ENCODE measurements around the gene RTF2. TPM values are rescaled to one million over a fixed set of nuclear protein-coding genes. Genes with fewer than 3 reads are reported as not detected.
A peak's percentile ranks its signal among the peaks of the same experiment; 100 is the strongest.

The RTF2 gene
- total and polyA plus RNA-seq, 2 experiments from 2014 or later: 28.2 to 53.7 TPM

DNA sequence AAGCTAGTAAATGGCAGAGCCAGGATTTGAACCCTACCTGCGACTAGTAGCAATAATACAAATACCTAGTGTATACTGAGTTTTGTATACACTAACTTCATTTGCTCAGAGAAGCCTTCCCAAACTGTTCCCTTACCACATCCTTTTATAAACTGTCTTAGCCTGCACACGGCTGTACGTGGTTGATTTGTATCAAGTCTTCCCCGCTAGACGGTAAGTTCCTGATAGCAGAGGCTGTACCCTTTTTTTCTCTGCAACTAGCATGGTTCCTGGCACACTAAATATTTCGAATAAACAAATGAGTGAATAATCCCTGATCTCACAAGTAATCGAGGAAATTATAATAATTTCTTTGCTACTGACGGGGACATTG is 636 bp downstream of the RTF2 start:
- Histone ChIP-seq H3K9me2 (ENCODE audit: insufficient read depth) (no peaks in the 10 kb centered on the region), H2AFZ (peak overlapping the region; percentile 97), H4K20me1 (replicated peaks; ENCODE audit: insufficient read depth) (no peaks in the 10 kb centered on the region; the same call in 1 of the 2 replicates), H3K79me2 (replicated peaks; ENCODE audit: insufficient read depth) (peaks cover 29% of the 10 kb centered on the region), H3K4me1 (ENCODE audit: insufficient read depth) (peaks cover 7% of the 10 kb centered on the region), H3F3A (replicated peaks; ENCODE audit: low read depth) (no peaks in the 10 kb centered on the region), H3K27me3 (ENCODE audit: insufficient read depth) (no peaks in the 10 kb centered on the region), H3K4me3 (peak overlapping the region; percentile 98), H3K4me2 (peak overlapping the region; percentile 97), H3K36me3 (ENCODE audit: insufficient read depth) (peaks cover 7% of the 10 kb centered on the region; the same call in 1 of the 2 replicates), H3K27ac (ENCODE audit: low read depth) (no peak overlapping the region)
- TF ChIP-seq JUNB (IDR thresholded peaks at IDR 0.05; ENCODE audit: unreplicated experiment): no peak
- no peak for TF ChIP-seq NANOG (IDR thresholded peaks at IDR 0.05; ENCODE audit: borderline replicate concordance)
- TF ChIP-seq, protein P1, sequence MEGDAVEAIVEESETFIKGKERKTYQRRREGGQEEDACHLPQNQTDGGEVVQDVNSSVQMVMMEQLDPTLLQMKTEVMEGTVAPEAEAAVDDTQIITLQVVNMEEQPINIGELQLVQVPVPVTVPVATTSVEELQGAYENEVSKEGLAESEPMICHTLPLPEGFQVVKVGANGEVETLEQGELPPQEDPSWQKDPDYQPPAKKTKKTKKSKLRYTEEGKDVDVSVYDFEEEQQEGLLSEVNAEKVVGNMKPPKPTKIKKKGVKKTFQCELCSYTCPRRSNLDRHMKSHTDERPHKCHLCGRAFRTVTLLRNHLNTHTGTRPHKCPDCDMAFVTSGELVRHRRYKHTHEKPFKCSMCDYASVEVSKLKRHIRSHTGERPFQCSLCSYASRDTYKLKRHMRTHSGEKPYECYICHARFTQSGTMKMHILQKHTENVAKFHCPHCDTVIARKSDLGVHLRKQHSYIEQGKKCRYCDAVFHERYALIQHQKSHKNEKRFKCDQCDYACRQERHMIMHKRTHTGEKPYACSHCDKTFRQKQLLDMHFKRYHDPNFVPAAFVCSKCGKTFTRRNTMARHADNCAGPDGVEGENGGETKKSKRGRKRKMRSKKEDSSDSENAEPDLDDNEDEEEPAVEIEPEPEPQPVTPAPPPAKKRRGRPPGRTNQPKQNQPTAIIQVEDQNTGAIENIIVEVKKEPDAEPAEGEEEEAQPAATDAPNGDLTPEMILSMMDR (conservative IDR thresholded peaks at IDR 0.05; ENCODE audit: low read depth in 2 of 2): no peak
- no peak for TF ChIP-seq CREB1 (CRISPR knock-in tag; IDR thresholded peaks at IDR 0.05; ENCODE audit: low read depth)
- TF ChIP-seq, protein P2, sequence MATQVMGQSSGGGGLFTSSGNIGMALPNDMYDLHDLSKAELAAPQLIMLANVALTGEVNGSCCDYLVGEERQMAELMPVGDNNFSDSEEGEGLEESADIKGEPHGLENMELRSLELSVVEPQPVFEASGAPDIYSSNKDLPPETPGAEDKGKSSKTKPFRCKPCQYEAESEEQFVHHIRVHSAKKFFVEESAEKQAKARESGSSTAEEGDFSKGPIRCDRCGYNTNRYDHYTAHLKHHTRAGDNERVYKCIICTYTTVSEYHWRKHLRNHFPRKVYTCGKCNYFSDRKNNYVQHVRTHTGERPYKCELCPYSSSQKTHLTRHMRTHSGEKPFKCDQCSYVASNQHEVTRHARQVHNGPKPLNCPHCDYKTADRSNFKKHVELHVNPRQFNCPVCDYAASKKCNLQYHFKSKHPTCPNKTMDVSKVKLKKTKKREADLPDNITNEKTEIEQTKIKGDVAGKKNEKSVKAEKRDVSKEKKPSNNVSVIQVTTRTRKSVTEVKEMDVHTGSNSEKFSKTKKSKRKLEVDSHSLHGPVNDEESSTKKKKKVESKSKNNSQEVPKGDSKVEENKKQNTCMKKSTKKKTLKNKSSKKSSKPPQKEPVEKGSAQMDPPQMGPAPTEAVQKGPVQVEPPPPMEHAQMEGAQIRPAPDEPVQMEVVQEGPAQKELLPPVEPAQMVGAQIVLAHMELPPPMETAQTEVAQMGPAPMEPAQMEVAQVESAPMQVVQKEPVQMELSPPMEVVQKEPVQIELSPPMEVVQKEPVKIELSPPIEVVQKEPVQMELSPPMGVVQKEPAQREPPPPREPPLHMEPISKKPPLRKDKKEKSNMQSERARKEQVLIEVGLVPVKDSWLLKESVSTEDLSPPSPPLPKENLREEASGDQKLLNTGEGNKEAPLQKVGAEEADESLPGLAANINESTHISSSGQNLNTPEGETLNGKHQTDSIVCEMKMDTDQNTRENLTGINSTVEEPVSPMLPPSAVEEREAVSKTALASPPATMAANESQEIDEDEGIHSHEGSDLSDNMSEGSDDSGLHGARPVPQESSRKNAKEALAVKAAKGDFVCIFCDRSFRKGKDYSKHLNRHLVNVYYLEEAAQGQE (IDR thresholded peaks at IDR 0.05; ENCODE audit: unreplicated experiment): no peak
- TF ChIP-seq, protein P3, sequence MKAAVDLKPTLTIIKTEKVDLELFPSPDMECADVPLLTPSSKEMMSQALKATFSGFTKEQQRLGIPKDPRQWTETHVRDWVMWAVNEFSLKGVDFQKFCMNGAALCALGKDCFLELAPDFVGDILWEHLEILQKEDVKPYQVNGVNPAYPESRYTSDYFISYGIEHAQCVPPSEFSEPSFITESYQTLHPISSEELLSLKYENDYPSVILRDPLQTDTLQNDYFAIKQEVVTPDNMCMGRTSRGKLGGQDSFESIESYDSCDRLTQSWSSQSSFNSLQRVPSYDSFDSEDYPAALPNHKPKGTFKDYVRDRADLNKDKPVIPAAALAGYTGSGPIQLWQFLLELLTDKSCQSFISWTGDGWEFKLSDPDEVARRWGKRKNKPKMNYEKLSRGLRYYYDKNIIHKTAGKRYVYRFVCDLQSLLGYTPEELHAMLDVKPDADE (IDR thresholded peaks at IDR 0.05): no peak
- TF ChIP-seq, protein P4, sequence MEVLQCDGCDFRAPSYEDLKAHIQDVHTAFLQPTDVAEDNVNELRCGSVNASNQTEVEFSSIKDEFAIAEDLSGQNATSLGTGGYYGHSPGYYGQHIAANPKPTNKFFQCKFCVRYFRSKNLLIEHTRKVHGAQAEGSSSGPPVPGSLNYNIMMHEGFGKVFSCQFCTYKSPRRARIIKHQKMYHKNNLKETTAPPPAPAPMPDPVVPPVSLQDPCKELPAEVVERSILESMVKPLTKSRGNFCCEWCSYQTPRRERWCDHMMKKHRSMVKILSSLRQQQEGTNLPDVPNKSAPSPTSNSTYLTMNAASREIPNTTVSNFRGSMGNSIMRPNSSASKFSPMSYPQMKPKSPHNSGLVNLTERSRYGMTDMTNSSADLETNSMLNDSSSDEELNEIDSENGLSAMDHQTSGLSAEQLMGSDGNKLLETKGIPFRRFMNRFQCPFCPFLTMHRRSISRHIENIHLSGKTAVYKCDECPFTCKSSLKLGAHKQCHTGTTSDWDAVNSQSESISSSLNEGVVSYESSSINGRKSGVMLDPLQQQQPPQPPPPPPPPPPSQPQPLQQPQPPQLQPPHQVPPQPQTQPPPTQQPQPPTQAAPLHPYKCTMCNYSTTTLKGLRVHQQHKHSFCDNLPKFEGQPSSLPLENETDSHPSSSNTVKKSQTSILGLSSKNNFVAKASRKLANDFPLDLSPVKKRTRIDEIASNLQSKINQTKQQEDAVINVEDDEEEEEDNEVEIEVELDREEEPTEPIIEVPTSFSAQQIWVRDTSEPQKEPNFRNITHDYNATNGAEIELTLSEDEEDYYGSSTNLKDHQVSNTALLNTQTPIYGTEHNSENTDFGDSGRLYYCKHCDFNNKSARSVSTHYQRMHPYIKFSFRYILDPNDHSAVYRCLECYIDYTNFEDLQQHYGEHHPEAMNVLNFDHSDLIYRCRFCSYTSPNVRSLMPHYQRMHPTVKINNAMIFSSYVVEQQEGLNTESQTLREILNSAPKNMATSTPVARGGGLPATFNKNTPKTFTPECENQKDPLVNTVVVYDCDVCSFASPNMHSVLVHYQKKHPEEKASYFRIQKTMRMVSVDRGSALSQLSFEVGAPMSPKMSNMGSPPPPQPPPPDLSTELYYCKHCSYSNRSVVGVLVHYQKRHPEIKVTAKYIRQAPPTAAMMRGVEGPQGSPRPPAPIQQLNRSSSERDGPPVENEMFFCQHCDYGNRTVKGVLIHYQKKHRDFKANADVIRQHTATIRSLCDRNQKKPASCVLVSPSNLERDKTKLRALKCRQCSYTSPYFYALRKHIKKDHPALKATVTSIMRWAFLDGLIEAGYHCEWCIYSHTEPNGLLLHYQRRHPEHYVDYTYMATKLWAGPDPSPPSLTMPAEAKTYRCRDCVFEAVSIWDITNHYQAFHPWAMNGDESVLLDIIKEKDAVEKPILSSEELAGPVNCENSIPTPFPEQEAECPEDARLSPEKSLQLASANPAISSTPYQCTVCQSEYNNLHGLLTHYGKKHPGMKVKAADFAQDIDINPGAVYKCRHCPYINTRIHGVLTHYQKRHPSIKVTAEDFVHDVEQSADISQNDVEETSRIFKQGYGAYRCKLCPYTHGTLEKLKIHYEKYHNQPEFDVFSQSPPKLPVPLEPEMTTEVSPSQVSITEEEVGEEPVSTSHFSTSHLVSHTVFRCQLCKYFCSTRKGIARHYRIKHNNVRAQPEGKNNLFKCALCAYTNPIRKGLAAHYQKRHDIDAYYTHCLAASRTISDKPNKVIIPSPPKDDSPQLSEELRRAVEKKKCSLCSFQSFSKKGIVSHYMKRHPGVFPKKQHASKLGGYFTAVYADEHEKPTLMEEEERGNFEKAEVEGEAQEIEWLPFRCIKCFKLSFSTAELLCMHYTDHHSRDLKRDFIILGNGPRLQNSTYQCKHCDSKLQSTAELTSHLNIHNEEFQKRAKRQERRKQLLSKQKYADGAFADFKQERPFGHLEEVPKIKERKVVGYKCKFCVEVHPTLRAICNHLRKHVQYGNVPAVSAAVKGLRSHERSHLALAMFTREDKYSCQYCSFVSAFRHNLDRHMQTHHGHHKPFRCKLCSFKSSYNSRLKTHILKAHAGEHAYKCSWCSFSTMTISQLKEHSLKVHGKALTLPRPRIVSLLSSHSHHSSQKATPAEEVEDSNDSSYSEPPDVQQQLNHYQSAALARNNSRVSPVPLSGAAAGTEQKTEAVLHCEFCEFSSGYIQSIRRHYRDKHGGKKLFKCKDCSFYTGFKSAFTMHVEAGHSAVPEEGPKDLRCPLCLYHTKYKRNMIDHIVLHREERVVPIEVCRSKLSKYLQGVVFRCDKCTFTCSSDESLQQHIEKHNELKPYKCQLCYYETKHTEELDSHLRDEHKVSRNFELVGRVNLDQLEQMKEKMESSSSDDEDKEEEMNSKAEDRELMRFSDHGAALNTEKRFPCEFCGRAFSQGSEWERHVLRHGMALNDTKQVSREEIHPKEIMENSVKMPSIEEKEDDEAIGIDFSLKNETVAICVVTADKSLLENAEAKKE (CRISPR knock-in tag; IDR thresholded peaks at IDR 0.05): no peak
- TF ChIP-seq POLR2AphosphoS5 (IDR thresholded peaks at IDR 0.05; ENCODE audit: low read depth): no peak
- TF ChIP-seq ZNF114 (CRISPR knock-in tag; IDR thresholded peaks at IDR 0.05): no peak
- TF ChIP-seq STAT1 (IDR thresholded peaks at IDR 0.05; ENCODE audit: unreplicated experiment): no peak
- TF ChIP-seq EZH2phosphoT487 (IDR thresholded peaks at IDR 0.05; ENCODE audit: unreplicated experiment): no peak
- no peak for TF ChIP-seq ZNF331 (CRISPR knock-in tag; IDR thresholded peaks at IDR 0.05; ENCODE audit: low read depth)
- TF ChIP-seq EZH2 (IDR thresholded peaks at IDR 0.05; ENCODE audit: low read depth, unreplicated experiment): no peak
- no peak overlapping the region; the same call in 1 of the 2 replicates for H3K27ac Mint-ChIP-seq
- no peaks in the 10 kb centered on the region; the same call in 2 of the 3 replicates for H3K9me3 Mint-ChIP-seq
- peaks cover 4% of the 10 kb centered on the region; the same call in 2 of the 3 replicates for H3K4me1 Mint-ChIP-seq
- peaks cover 6% of the 10 kb centered on the region; the same call in 2 of the 3 replicates for H3K36me3 Mint-ChIP-seq (ENCODE audit: low read depth)
- ATAC-seq: no peak
- peak overlapping the region; percentile 100 for H3K4me3 Mint-ChIP-seq
- DNase-seq (ENCODE audit: low spot score): no peak
- no peaks in the 10 kb centered on the region for H3K27me3 Mint-ChIP-seq (ENCODE audit: insufficient read depth, low read depth, poor library complexity)
